ENCODE data around the gene FAM53B.

Gene FAM53B

GRCh38 chr10:124725791-124726190 is 18.4 kb downstream of the FAM53B start:
- no peak for DNase-seq

- no peak for DNase-seq
These were observed 19.0 kb downstream of the FAM53B start for GRCh38 chr10:124725171-124725631.

GRCh38 chr10:124724279-124725027 is 19.7 kb downstream of the FAM53B start:
- no peak for DNase-seq

DNA sequence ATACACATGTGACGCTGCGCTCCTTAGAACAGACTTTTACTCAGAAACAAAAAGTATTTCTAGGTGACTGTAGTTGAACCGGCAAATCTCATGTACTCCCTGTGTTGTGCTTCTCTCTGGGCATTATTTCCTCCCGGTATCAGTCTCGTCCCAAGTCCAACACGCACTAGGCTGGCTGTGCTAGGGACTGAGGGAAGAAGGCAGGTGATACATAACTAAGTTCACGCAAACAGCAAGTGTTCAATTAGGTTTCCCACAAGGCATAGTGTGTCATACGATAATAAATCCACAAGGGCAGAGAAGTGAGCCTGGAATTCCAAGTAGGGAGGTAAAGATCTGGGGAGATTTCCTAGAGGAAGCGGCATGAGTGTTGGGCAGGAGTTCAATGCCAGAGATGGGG is 20.4 kb downstream of the FAM53B start:
- DNase-seq, result no peak

DNA sequence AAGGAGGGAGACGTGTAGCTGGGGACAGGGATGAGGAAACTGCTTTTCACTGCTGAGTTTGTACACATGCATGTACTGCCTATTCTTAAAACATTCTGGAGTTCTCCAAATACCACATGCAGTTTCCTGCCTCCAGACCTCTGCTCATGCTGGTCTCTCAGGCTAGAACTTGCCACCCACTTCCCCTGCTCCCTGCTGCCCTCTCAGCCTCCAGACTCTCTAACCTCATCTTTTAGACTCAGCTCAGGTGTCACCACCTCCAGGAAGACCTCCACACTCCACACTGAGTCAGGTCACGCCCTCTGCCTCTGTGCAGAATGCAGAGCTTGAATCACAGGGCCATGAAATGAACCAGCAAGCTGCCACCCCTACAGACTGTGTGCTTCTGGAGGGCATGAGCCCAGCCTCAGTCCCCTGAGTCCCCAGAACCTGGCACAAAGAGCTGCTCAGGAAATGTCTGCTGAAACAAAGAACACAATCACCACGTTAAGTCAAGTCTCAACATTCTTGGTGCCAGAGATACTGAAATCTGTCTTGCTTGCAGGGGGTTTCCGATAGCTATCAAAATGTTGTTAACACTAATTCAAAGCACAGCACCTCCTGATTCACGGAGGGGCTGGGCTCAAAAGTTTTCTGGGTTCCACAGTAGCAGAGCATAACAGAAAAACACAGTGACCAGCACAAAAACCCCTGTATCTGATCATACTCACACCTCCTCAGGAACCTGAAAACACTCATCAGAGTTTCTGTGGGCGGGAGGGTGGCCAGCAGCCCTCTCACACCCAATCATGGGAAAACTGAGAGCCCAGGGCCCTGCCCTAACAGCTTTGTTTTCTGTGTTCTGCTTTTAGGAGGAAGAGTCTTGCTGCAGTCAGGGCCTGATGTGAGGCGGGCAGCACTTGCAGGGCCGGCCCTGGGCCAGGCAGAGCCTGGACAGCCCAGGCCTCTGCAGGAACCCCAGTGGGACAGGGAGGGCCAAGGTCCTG is 21.1 kb downstream of the FAM53B start:
- no peak for DNase-seq

- no peak for DNase-seq
These were observed 22.7 kb downstream of the FAM53B start for GRCh38 chr10:124721330-124722045.

GRCh38 chr10:124719213-124719851 is 24.8 kb downstream of the FAM53B start:
- no peak for DNase-seq

DNA sequence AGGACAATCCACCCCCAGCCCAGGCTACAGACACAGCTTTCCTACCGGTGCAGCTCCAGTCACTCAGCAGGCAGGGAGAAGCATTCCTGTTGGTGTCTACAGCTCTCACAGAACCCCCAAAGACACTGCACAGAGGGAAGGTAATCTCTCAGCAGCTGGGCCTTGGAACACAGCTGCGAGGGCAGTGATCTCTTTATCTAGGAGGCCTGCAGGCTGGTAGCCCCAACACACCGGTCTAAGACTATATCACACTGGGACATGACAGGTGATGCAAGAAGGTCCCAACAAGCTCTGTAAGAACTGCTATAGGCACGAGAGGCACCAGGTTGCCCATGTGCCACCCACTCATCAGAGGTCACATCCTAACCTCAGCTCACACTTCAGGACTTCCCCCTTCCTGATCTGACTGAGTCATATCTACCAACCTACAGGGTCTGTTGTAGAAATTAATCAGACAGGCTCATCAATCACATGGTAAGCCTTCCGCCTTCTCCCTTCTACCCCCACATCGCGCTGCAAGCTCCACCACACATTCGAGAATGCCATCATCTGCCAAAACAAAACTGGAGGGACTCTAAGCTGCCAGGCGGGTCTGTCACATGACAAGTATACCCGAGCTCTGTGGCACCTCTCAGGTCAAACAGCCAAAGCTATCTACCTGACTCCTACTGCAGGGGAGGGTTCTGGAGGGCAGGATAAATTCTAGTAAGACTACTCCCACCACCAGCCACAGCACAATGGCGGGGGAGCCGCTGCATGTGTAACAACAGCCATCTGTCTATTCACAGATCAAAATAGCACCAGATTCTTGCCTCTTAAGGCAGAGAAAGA is 26.1 kb downstream of the FAM53B start:
- DNase-seq, result no peak

GRCh38 chr10:124717041-124717757 is 27.0 kb downstream of the FAM53B start:
- no peak for DNase-seq

DNA sequence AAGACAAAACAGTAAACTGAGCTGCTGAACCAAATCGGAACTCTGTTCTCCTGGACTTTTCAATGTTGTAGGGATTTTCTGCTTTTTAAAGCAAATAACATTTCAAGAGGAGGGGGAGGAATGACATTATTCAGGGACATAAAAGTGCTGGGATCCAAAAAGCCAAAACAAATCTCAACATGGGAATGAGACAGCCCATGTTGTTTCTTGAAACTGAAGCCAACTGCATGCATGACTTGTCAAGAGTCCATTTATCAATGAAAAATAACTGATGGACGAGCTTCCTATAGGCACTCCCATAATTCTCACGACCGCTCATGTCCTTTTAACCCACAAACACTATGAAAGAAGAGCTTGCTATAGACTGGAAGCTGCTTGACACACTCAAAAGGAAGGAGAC is 27.8 kb downstream of the FAM53B start:
- DNase-seq, result no peak

GRCh38 chr10:124715439-124715838 is 28.7 kb downstream of the FAM53B start:
- no peak for DNase-seq

DNA sequence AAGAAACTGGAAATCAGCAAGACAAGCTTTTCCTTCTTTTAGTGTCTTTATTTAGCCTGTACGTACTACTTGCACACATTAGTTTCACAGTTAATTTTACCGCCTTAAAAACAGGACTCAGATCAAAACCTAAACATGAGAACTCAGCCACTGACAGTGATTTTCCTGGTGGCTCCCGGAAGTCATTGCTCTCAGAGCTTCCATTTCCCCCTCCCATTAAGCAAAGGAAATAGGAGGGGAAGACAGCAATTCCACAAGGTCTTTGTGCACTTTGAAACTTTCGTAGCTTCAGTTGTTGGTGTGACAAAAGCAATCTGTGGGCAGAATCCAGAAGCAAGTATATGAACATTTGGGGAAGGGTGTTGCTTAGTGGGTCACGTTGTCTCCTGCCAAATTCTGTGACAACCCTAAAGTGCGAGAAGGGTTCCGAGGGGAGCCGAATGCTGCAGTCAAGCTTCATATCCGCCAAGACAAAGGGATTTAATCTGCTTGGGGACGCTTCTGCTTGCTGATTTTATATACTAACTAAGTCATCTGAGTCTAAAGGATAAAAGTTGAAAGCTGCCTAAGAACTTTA is 30.4 kb downstream of the FAM53B start:
- DNase-seq, result no peak

GRCh38 chr10:124712704-124713407 is 31.3 kb downstream of the FAM53B start:
- DNase-seq, result no peak

DNA sequence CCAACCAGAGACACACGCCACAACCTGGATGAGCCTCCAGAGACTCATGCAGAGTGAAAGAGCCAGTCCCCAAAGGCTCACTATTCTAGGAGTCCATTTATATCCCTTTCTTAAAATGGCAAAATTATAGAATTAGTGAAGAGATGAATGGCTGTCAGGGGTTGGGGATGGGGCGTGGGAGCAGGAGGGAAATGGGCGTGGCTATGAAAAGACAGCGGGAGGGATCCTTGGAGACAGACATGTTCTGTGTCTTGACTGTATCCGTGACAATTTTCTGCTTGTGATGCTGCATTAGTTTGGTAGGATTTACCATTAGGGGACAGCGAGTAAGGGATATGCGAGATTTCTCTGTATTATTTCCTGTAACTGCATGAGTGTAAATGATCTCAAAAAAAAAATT is 33.0 kb downstream of the FAM53B start:
- DNase-seq, result no peak

DNA sequence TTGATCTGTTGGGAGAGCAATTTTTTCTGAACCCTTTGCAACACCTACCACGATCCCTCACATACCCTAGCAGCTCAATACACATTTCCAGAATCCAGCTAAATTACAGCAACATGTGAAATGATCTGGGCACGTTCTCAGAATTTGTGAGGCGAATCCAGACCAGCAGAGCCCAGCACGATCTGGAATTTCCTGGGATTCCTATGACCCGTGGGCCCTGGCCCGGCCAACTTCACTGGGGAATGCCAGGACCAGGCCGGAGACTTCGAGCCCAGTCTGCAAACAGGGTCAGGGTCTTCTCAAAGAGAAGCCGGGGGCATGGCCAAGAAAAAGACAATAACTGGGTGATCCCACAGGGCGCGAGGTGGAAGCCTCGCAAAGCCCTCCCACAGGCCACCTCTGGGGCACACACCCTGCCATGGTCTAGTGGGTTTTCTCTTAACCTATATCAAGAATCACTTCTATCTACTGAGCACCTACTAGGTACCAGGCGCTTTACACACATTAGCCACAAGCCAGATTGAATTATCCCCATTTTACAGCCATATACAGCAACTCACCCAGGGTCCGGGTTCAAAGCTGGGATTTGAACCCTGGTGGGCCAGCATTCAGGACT is 33.8 kb downstream of the FAM53B start:
- no peak for DNase-seq

DNA sequence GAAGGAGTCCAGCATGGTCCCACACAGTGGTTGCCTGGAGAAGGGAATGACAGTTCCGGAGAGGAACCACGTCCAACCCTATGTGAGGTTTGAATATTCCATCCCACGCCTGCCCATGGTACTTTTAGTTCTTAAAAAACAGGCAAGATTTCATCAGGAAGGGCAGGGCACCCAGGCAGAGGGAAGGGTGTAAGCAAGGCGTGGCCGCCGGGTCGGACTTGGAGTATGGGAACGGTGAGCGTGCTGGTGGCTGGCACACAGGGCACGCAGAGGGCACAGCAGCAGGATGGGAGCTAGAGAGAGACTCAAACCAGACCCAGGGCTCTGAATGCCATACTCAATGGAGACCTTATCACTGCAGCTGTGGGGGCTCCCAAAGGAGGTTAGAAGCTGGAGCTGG is 34.3 kb downstream of the FAM53B start:
- DNase-seq, result no peak

- DNase-seq, result no peak
These were observed 35.2 kb downstream of the FAM53B start for GRCh38 chr10:124708922-124709520.

DNA sequence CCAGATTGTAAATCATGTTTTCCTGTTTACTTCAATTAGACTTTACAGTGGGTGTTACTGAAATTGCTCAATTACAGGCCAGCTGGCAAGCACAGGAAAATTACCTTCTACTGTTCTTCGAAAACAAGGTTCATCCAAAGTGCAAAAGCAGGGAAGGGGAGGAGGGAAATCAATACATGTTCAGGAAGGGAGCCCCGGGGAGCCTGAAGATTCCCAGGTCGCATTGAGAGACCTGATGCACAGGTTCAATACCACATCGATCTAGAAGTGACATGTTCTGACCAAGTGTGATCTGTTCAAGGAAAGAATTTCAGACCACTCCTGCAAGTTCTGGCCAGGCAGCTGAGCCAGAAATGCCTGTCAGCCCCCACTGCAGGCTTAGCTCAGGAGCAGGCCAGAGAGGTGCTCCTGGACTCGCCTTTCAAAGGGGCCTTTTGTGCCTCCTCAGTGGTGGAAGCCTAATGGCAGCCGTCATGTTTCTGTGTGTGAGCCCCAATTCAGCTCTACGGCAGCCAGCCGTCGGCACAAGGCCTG is 35.9 kb downstream of the FAM53B start:
- DNase-seq, result no peak

GRCh38 chr10:124707551-124707950 is 36.6 kb downstream of the FAM53B start:
- DNase-seq, result no peak

All from GOT3 (cell line).